GM18520 (cell line): ENCODE results near the gene ANKS1B.
A peak's percentile ranks its signal among the peaks of the same experiment; 100 is the strongest.
"Not testable (repeated sequence)": the region's sequence is repeated elsewhere in the genome, so short reads cannot be mapped to it uniquely, and the experiment has no call there.

Experiments
- ATAC-seq: cut with Tn5 transposase; IDR thresholded peaks from one replicate; pipeline ENCODE4 v1.9.1; 2021; ENCODE audit not compliant: unreplicated experiment

The ANKS1B gene

DNA sequence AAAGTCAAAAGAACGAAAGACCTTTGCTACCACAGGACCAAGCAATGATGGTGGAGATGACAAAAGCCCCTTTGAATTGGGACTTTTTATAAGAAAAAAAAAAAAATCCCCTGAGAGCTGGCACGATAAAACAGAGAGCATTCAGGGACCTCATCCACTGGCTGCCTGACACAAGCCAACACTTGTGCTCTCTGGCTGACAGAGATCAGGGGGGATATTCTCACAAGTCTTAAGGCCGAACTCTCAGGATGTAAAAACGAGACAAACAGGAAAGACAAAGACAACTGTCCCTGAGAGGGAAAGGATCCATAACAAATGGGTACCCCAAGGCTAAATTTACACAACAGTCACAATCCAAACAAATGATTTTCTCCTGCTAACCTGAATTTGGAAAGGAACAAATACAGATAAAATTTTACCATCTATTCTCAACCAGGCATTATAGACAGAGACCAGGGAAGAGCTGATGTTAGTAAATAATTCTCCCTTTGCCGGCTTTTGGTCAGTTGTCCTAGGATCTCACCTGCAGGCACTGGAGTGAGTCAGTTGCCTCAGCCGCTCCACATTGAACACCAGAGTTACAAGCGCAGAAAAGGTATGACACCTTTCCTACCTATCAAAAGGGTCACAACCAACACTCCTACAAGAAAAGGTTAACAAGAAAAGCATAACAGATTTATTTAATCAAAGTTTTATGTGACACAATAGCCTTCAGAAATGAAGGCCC lies 375.1 kb downstream of the ANKS1B start:
- no peak for ATAC-seq

GRCh38 chr12:99600388-99600787 lies 384.3 kb downstream of the ANKS1B start:
- no peak for ATAC-seq

- ATAC-seq: no peak
Observed at GRCh38 chr12:99598785-99599184, 386.0 kb downstream of the ANKS1B start.

DNA sequence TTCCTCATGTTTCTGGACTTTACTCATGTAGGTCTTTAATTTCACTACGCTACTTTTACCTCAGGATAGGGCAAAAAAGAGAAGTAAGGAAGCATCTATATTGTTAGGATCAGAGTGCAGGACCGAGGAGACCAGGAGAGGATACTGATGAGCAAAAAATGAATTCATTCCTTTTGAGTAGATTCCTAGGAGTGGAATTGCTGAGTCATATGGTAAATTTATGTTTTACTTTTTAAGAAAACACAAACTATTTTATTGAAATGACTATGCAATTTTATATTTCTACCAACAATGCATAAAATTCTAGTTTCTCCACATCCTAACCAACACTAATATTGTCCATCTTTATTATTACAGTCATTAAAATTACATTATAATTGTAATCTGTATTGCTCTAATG lies 388.0 kb downstream of the ANKS1B start:
- no peak for ATAC-seq

GRCh38 chr12:99577125-99577524 lies 407.6 kb downstream of the ANKS1B start:
- not testable (repeated sequence) for ATAC-seq

DNA sequence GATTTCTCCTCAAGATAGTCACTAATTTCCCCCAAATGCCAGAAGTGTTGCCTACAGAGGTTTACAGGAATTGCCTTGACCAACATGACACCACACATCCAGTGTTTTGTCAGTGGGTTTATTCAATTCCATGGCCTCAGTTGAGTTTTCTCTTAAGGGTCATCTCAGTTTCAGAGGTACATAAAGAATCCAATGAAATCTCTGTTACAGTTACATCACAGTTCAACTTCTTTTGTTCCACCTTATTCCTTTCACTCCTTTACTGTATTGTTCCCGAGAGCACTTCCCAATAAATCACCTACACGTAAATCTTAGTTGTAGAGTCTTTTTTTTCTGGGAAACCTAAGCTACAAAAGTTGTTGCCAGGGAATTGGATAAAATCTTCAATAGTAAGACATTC lies 410.8 kb downstream of the ANKS1B start:
- ATAC-seq: no peak

- ATAC-seq: no peak
Observed at GRCh38 chr12:99567072-99567471, 417.7 kb downstream of the ANKS1B start.

GRCh38 chr12:99558109-99558508 lies 426.6 kb downstream of the ANKS1B start:
- no peak for ATAC-seq

DNA sequence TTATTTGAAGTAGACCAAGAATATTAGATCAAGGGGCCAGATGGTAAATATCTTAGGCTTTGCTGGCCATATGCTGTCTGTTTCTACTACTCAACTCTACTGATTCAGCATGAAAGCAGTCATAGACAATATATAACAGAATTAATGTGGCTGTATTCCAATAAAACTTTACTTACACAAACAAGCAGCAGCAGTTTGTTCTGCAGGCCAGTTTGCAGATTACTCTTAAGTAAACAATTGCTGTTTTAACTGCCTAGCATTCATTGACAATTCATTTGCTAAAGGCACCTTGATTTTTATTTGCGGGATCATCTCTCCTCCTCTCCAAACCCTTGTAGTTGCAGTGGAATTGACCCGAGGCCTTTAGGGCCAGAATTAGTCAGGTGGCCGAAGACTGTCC lies 431.3 kb downstream of the ANKS1B start:
- ATAC-seq: no peak

DNA sequence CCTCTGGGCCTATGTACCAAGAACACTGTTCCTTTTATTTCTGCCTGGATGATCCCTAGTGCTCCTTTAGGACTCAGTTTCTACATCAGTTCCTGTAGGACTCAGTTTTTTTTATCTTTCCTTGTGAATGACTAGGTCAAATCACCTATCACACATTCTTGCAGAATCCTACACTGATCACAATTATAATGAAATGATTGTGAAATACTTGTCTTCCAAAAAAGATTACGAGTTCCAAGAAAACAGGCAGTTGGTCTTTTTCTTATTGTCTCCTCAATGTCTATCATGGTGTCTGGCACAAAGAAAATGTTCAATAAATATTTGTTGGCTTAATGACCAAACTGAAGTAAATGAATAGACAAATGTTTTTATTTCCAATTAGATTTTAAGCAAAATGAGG lies 432.7 kb downstream of the ANKS1B start:
- ATAC-seq: no peak

GRCh38 chr12:99549651-99550050 lies 435.1 kb downstream of the ANKS1B start:
- ATAC-seq: no peak

DNA sequence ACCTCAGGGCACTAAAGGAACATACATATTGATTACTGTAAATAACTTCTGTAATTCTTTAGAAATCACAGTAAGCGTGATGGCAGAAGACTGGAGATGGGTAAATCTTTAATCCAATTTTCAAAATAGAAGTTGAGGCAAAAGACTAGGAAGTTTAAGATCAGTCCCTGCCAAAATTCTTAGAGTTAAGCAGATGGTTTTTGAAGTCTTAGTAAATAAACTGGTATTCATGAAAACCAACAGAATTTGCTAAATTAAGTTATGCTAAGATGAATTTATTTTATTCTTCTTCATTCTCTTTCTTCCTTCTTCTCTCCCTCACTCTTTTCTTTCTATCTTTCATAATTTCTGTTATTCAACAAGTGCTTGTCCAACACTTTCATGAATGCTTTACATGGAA lies 435.5 kb downstream of the ANKS1B start:
- ATAC-seq: no peak

DNA sequence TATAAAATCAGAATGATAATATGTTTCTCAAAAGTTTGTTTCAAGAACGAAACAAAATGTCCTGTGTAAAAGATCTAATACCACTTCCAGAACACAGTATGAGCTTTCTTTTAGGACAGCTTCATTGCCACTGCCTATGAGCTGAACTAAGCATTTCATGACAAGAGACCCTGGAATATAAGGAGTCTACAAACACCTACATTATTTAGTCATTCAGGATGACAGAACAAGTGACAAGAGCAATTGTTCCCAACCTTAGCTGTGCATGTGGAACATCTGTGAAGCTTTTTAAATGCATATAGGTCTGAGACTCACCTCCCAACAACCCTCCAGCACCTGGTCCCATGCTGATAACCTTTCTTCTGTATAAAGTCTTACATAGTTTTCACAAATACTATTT lies 440.3 kb downstream of the ANKS1B start:
- ATAC-seq: no peak

DNA sequence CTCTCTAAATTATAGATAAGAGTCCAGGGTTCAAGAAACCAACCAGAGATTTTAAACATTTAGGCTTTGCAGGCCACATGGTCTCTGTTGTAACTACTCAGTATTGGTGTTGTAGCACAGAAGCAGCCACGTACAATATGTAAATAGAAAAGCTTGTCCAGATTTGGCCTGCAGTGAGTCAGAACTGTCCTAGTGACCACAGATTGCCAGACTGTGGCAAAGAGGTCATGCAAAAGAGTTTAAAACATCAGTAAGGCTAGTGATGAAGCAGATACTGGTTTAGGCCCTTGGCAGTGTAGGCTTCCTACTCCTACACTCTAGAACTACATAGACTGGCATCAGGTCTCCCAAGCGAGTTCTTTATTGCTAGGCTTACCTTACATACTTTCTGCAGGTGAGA lies 454.8 kb downstream of the ANKS1B start:
- ATAC-seq: peak; percentile 99

DNA sequence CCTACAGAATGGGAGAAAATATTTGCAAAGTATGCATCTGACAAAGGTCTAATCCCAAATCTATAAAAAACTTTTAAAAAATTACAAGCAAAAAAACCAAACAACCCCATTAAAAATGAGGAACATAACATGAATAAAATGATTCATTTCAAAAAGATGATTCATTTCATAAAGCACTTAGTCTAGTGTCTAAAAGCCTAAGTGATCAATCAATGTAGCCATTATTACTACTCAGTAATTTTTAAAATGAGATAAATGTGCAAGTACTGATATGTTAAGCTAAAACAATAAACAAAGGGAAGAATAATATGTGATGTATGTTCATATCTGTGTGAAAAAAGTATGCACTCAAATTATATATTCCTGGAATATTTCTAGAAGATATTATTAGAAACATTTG lies 456.3 kb downstream of the ANKS1B start:
- ATAC-seq: no peak

DNA sequence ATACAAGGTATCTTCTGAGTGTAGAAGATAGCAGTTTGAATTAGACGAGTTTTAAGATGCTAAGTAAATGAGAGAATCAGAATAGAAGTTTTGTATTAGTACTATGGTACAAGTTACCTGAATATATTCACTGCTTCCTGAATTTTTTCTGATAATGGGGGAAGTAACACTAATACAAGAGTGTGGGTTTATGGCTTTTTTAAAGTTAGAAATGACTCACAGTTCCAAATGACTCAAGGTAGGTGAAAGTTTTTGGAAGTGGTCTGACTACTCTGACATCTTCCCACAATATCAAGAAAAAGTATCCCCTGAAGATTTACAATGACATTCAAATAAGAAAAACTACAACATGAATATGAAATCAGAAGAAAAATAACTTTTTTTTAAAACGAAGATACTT lies 460.9 kb downstream of the ANKS1B start:
- no peak for ATAC-seq

DNA sequence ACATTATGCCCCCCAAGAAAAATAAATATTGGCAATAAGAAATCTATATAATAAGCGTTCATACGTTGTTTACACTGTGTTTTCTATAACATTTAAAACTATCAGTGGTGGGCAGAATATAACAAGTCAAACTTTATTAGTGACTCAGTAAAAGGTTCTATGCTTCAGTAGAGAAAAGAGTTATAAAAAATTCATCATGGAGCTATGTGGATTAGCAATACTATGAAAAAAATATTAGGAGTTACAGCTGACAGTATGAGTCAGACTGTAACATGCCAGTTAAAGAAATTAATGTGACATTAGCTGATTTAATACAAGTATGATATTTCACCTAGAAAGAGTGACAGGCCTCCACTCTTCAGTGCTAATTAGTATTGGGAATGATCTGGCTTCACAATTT lies 462.3 kb downstream of the ANKS1B start:
- no peak for ATAC-seq

GRCh38 chr12:99521664-99522063 lies 463.1 kb downstream of the ANKS1B start:
- ATAC-seq: no peak

DNA sequence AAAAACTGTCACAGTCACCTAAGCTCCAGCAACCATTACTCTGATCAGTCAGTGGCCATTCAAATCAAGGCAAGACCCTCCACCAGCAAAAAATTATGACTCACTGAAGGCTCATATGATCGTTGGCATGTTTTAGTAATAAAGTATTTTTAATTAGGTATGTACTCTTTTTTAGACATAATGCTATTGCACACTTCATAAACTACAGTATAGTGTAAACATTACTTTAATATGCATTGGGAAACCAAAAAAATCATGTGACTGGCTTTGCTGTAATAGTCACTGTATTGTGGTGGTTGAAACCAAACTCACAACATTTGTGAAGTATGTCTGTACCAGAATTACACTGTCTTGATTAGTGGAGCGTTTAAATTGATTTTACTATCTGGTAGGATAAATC lies 471.7 kb downstream of the ANKS1B start:
- no peak for ATAC-seq

DNA sequence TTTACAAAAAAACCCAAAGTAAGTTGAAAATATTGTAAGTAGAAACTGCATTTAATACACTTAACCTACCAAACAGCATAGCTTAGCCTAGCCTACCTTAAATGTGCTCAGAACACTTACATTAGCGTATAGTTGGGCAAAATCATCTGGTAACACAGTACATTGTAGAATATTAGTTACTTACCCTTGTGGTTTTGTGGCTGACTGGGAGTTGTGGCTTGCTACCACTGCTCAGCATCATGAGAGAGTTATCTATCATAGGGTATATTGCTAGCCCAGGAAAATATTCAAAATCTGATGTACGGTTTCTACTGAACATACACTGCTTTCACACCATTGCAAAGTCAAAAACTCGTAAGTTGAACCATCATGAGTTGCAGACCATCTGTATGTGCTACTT lies 478.9 kb downstream of the ANKS1B start:
- ATAC-seq: no peak

- no peak for ATAC-seq
Observed at GRCh38 chr12:99498756-99499155, 486.0 kb downstream of the ANKS1B start.

GRCh38 chr12:99495799-99496198 lies 488.9 kb downstream of the ANKS1B start:
- ATAC-seq: no peak

DNA sequence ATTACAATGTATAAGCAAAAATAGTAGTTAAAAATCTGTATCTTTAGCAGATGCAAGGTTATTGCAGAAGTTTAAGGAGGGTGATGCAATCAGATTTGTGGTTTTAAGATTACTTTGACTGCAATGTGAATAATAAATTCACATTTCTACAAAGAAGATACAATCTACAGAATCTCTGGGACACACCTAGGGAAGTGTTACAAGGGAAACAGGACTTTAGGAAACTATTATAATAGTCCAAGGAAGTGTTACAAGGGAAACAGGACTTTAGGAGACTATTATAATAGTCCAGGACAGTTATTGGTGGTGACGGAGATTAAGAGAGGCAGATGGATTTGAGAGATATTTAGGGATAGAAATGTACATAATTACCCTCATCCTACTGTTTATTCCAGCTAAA lies 491.5 kb downstream of the ANKS1B start:
- ATAC-seq: no peak
